AG04450 (cell line): ENCODE data around the gene POU2AF2. TPM values are rescaled to one million over a fixed set of nuclear protein-coding genes. Genes with fewer than 3 reads are reported as not detected.
A peak's percentile ranks its signal among the peaks of the same experiment; 100 is the strongest.

Source experiments
- CTCF ChIA-PET: fragments of 300-600, 350-600 bp; formaldehyde crosslinking; extraction: SDS; loops from one replicate; lab custom pipeline; 2022; ENCODE audit warnings: antibody characterized with exemption, inconsistent platforms; lab: Charles Lee
- POLR2A ChIA-PET: fragments of 350-600 bp; formaldehyde crosslinking; extraction: SDS; loops from one replicate; lab custom pipeline; 2021; ENCODE audit warnings: antibody characterized with exemption, inconsistent platforms; lab: Yijun Ruan, JAX
- DNase-seq: peaks from one replicate; pipeline ENCODE4 v3.0.0-alpha.2; 2011; ENCODE audit warnings: low read depth, low spot score
- H3K27ac ChIP-seq: one replicate; pipeline ENCODE4 v1.5.1; 2012; ENCODE audit warnings: low read depth, low read length, control low read depth
- H3K27me3 ChIP-seq: one replicate; pipeline ENCODE4 v1.6.0; 2012; ENCODE audit warnings: low read length; ENCODE audit not compliant: control insufficient read depth, insufficient read depth
- H3K4me3 ChIP-seq: 2 replicates; pipeline ENCODE4 v1.5.1; 2011; ENCODE audit warnings: mild to moderate bottlenecking, low read depth, low read length, control low read depth
- H3K9me3 ChIP-seq: 2 replicates; pipeline ENCODE4 v1.5.1; 2012; ENCODE audit warnings: low read length; ENCODE audit not compliant: control insufficient read depth, insufficient read depth
- polyA plus RNA-seq: library from polyadenylated mRNA; depleted of rRNA; stranded (reverse); fragments of >200 nt; gene quantifications from 2 replicates; pipeline ENCODE4 v1.2.3, GENCODE V29; 2011
- TF ChIP-seq, protein P1 (sequence below): IDR thresholded peaks from 2 replicates; pipeline ENCODE4 v1.5.1; 2011; ENCODE audit warnings: low read depth, low read length, control low read depth, inconsistent platforms

POU2AF2 gene
- polyA plus RNA-seq, 1 experiment = not detected

DNA sequence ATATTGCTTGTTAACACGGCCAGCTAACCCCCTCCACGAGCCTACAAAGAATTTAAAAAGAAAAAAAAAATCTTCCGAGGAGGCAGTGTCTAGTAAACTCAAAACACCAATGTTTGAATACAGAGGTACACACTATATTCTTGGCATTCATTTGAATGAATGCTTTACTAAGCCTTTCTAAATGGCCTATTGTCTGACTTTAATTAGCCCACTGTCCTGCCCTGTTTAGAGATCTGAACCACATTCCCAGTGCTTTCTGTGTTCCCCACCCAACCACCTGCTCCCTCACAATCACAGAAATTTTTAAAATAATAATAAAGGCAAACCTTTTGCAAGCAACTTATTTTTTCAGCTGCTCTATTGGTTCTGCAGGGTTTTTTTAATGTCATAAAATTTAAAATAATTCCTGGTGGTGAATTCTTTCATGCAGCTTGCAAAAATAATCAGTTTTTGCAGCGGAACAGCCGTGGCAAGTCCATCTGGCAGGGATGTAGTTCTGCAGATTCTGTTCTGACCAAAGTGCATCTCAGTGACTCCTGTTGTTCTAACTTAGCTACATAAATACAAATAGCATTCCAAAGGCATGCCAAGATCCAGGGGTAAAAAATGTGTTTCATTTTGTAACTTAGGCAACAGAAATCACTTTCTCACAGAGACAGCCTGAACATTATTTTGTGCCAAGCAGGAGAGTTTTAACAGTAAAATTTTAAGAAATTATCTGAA is 23.8 kb downstream of the POU2AF2 start:
- no peak for DNase-seq
- CTCF ChIA-PET = no interaction called here
- peaks cover 24% of the 10 kb centered on the region for H3K27me3 ChIP-seq
- H3K4me3 ChIP-seq = no peak overlapping the region
- TF ChIP-seq, protein P1, sequence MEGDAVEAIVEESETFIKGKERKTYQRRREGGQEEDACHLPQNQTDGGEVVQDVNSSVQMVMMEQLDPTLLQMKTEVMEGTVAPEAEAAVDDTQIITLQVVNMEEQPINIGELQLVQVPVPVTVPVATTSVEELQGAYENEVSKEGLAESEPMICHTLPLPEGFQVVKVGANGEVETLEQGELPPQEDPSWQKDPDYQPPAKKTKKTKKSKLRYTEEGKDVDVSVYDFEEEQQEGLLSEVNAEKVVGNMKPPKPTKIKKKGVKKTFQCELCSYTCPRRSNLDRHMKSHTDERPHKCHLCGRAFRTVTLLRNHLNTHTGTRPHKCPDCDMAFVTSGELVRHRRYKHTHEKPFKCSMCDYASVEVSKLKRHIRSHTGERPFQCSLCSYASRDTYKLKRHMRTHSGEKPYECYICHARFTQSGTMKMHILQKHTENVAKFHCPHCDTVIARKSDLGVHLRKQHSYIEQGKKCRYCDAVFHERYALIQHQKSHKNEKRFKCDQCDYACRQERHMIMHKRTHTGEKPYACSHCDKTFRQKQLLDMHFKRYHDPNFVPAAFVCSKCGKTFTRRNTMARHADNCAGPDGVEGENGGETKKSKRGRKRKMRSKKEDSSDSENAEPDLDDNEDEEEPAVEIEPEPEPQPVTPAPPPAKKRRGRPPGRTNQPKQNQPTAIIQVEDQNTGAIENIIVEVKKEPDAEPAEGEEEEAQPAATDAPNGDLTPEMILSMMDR = no peak
- no peaks in the 10 kb centered on the region for H3K9me3 ChIP-seq
- no peak overlapping the region for H3K27ac ChIP-seq
- POLR2A ChIA-PET = no interaction called here

DNA sequence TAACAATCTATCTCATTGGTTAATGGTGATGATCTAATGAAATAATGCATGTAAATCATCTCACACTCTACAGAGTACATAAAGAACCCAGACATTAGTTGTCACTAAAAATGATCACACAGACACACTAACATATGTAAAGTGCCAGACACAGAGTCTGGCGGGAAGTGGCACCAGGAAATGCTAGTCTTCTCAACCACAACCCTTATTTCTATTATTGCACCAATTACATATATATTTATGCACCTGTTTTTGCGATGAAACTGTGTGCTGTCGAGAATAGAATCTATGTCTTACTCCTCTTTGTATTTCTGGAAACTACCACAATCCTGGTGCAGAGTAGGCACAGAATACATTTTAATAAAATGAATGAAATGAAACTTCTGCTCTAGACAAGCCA is 26.9 kb downstream of the POU2AF2 start:
- ChIA-PET POLR2A (no interaction called here), CTCF (interaction anchor here (0.6 kb wide), 2 partner anchors 11 to 692 kb away, joined by 3 to 4 read pairs; no protein-coding TSS in a partner anchor)
- no peak for DNase-seq
- TF ChIP-seq, protein P1 = no peak
- H3K9me3 ChIP-seq = no peaks in the 10 kb centered on the region
- H3K4me3 ChIP-seq = no peak overlapping the region
- H3K27ac ChIP-seq = no peak overlapping the region
- H3K27me3 ChIP-seq = peaks cover 17% of the 10 kb centered on the region

DNA sequence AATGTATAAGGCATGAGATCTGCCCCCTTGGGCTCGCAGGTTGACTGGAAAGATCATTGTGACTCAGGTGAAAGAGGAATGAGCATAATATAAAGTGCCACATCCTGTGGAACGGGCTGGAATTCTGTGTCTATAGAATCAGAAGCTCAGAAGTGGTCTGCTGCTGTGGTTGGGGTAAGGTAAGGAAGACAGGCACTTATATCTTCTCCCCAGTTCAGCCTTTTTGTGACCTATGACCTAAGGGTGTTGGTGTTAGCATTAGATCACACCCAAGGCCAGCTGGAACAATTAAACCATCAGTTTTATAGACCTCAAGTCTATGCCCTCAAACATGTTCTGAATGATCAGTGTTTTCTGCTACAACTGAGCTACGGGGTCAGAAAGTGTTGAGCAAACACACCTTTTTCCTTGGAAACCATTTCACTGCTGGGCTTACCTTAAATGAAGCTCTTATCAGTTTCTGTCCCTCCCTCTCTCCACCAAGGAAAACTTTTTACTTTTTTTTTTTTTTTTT is 37.1 kb downstream of the POU2AF2 start:
- CTCF ChIA-PET = interaction anchor here (0.6 to 8.4 kb wide), 26 partner anchors 10 to 861 kb away, joined by 3 to 112 read pairs (median 4); no protein-coding TSS in a partner anchor
- H3K27ac ChIP-seq = no peak overlapping the region
- POLR2A ChIA-PET = no interaction called here

DNA sequence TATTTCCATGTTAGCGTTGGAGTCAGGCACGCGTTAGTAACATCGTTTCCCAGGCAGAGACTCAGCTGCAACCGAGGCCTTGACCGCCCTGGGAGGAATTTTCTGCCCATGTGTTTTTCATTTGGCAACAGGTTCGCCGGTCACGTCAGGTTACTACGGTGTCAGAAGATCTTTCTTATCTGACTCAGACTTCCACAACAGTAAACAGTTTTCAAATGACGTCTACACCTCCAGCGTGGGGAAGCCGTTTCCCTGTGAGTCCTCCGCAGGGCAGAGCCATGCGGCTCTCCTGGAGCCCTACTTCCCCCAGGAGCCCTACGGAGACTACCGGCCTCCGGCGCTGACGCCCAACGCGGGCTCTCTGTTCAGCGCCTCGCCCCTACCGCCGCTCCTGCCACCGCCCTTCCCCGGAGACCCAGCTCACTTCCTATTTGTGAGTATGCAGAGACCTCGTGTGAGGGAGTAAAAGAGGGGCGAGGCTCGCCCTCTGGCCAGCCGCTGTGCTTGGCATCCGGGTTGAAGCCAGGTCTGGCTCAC is 38.5 kb downstream of the POU2AF2 start:
- TF ChIP-seq, protein P1 = no peak
- ChIA-PET CTCF (interaction anchor here (0.6 to 8.4 kb wide), 14 partner anchors 12 to 822 kb away, joined by 3 to 112 read pairs (median 7); no protein-coding TSS in a partner anchor), POLR2A (no interaction called here)
- peak; percentile 27 for DNase-seq
- H3K4me3 ChIP-seq = no peak overlapping the region
- peaks cover 4% of the 10 kb centered on the region; the same call in 1 of the 2 replicates for H3K9me3 ChIP-seq
- H3K27ac ChIP-seq = no peak overlapping the region
- H3K27me3 ChIP-seq = peaks cover 15% of the 10 kb centered on the region

More for the DNA sequence above, 37.1 kb downstream of the POU2AF2 start:
- TF ChIP-seq, protein P1 = no peak
- peaks cover 16% of the 10 kb centered on the region for H3K27me3 ChIP-seq
- peaks cover 4% of the 10 kb centered on the region; the same call in 1 of the 2 replicates for H3K9me3 ChIP-seq
- H3K4me3 ChIP-seq = no peak overlapping the region
- no peak for DNase-seq
